NCI-H1092 treated with DMSO at 0.1 percent for 48 hours (cell line): ENCODE measurements around the gene TESK1.

Experiments
- DNase-seq: peaks from one replicate; lab custom pipeline; 2025; lab: John Stamatoyannopoulos, UW

Gene TESK1

GRCh38 chr9:35604578-35605350 is at the start of gene TESK1:
TSS of gene TESK1 (plus strand) at chr9:35605262. CDS start at chr9:35605620, 358 bp downstream.
- peak; percentile 80 for DNase-seq

- no peak for DNase-seq
Measured at GRCh38 chr9:35555881-35556280, 49.2 kb upstream of the TESK1 start.

GRCh38 chr9:35556776-35557175 is 48.3 kb upstream of the TESK1 start:
- DNase-seq = no peak

- no peak for DNase-seq
Measured at GRCh38 chr9:35557320-35557719, 47.7 kb upstream of the TESK1 start.

- DNase-seq = no peak
Measured at GRCh38 chr9:35558185-35558584, 46.9 kb upstream of the TESK1 start.

- DNase-seq = no peak
Measured at GRCh38 chr9:35559792-35560530, 45.1 kb upstream of the TESK1 start.

GRCh38 chr9:35560625-35561337 is 44.3 kb upstream of the TESK1 start:
- no peak for DNase-seq

GRCh38 chr9:35561468-35562261 is 43.4 kb upstream of the TESK1 start:
- DNase-seq = no peak

- no peak for DNase-seq
Measured at GRCh38 chr9:35562895-35563780, 41.9 kb upstream of the TESK1 start.

- DNase-seq = no peak
Measured at GRCh38 chr9:35563791-35564197, 41.3 kb upstream of the TESK1 start.

- no peak for DNase-seq
Measured at GRCh38 chr9:35564658-35565061, 40.4 kb upstream of the TESK1 start.

GRCh38 chr9:35566417-35566816 is 38.6 kb upstream of the TESK1 start:
- DNase-seq = no peak

- DNase-seq = no peak
Measured at GRCh38 chr9:35568196-35568595, 36.9 kb upstream of the TESK1 start.

- no peak for DNase-seq
Measured at GRCh38 chr9:35569206-35569605, 35.9 kb upstream of the TESK1 start.

- no peak for DNase-seq
Measured at GRCh38 chr9:35570709-35571504, 34.2 kb upstream of the TESK1 start.

- DNase-seq = no peak
Measured at GRCh38 chr9:35574578-35575122, 30.4 kb upstream of the TESK1 start.

- no peak for DNase-seq
Measured at GRCh38 chr9:35575478-35575877, 29.6 kb upstream of the TESK1 start.

- DNase-seq = no peak
Measured at GRCh38 chr9:35577486-35577885, 27.6 kb upstream of the TESK1 start.

- DNase-seq = no peak
Measured at GRCh38 chr9:35579130-35579529, 25.9 kb upstream of the TESK1 start.
